ENCODE measurements around the gene DGKG.

Gene DGKG

DNA sequence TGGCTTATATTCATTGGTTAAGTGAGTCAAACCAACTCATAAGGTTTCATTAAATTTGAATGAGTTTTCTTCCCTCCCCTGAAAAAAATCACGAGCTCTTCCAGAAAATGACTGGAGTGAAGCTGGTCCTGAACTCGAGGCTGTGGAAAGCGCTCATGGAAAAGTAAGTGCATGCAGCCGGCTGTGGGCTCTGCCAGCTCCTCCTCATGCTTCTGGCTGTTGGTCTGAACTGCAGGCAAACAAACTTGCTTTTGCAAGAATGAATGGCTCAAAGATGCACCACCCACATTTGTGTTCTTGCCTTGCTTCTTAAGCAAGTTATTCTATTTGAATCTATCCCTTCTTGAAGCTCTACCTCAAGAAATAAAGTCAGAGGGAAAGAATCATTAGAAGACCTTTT, 259.3 kb downstream of the DGKG start:
- no peak for DNase-seq

DNA sequence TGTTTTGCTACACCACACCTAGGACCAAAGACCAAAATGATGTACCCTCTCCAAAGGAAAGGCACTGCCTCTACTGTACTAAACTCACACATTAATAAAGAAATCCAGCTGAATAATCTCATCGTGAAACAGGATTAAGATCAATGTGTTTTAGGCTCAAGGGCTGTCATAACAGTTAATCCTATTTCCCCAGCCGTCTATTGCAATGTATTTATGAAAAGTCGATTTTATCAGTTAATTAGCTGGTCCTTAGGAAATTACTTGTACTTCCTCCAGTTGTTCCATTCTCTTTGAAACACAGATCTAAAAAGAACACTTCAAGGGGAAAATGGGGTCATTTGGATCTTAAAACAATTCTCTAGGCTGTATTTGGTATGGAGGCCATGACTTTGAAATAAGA, 261.6 kb downstream of the DGKG start:
- DNase-seq: no peak

DNA sequence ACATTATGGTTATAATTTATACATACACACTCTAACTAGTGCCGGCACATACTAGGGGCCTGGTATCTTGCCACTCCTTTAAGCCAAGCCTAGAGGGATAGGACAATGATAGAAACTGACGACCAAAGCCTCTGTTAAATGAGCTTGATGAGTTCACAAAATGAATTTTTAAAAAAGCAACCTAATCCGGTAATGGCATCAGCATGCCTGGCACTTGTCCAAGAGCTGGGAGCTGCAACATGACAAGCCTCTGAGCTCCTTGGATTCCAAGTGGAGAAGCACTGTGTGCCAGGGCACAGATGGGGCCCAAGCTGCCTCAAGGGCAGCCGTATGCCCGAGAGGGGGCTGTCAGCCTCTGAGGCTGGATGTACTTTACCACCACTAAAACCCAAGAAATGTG, 262.9 kb downstream of the DGKG start:
- DNase-seq: no peak

DNA sequence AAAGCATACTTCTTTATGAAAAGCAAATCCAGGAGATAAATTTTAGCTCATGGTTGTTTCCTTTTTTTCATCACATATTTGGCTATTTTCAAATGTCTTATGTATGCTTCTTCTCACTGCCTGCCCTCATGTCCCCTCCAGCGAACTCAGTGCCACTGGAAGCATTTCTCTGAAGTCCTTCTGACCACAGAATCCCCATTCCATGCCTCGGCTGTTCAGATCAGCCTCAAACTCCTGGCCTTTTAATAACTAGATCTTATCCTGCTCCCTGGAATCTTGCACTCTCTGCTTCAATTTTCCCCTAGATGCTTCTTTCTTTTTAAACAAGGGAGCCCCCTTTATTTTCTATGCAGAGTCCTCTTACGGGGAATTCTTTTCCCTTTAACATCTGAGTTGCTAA, 263.3 kb downstream of the DGKG start:
- DNase-seq: no peak

DNA sequence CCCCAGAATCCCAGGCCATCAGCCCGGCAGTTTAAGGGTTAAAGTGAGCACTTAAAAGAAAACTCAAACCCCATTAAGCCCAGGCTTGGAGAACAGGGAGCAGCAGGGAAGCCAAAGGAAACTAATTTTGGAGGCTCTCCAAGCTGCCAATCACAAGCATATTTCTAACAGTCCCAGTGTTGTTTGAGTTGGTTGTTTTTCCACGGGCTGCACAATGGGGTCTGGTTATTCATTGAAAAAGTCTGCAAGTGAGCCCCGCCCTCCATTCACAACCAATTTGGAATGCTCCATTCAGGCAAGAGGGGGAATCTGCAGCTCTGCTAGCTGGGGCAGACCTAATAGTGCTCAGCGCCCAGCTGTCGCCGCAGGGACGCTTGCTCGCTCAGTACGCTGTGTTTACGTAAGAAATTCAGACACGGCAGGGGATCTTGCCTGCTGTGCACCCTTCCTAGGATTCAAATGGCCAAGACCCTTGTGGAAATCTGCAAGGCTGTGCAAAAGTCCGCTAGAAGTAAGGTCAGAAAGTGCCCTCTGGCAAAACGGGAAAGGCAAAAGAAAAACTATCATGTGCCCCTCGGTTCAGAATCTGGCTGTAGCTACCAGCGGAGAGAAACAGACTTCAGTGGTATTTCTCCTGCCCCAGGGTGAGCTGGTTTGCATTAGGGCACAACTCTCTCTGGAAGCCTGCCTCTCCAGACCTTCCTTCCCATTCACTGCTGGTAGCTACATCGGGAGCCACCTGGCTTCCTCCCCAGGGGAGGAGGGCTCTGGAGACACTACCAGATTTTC, 264.2 kb downstream of the DGKG start:
- peak; percentile 64 to 77 for DNase-seq

DNA sequence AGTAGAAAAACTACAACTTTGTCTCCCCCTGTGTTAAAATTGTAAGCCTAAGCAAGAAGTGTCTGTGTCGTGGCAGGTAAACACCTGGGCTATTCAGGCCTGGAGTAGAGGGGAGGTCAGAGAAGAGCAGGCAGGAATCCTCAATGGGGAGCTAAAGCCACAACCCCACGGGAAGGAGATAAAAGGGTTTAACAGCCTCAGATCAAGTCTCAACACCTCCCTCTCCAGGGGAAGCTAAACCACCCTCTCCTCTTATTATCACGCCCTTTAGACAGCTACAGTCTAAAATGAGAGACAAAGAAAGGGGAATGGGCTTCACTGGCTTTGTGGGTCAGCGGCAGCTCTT, 264.7 kb downstream of the DGKG start:
- no peak for DNase-seq

Data from NCI-H2081 (cell line).